Retinal pigment epithelial cell (primary cell): ENCODE results near the gene CFAP69.

ENCODE experiments used
- DNase-seq: peaks from one replicate; pipeline ENCODE4 v3.0.0-alpha.2; 2010; ENCODE audit warnings: low read depth
- H3K4me3 ChIP-seq: 2 replicates; pipeline ENCODE4 v1.5.1; 2011; ENCODE audit warnings: mild to moderate bottlenecking, low read length, control low read depth, moderate library complexity
- TF ChIP-seq, protein P1 (sequence below): conservative IDR thresholded peaks from 2 replicates; pipeline ENCODE4 v1.5.1; 2011; ENCODE audit warnings: low read depth, low read length, control low read depth, inconsistent platforms

CFAP69 gene

DNA sequence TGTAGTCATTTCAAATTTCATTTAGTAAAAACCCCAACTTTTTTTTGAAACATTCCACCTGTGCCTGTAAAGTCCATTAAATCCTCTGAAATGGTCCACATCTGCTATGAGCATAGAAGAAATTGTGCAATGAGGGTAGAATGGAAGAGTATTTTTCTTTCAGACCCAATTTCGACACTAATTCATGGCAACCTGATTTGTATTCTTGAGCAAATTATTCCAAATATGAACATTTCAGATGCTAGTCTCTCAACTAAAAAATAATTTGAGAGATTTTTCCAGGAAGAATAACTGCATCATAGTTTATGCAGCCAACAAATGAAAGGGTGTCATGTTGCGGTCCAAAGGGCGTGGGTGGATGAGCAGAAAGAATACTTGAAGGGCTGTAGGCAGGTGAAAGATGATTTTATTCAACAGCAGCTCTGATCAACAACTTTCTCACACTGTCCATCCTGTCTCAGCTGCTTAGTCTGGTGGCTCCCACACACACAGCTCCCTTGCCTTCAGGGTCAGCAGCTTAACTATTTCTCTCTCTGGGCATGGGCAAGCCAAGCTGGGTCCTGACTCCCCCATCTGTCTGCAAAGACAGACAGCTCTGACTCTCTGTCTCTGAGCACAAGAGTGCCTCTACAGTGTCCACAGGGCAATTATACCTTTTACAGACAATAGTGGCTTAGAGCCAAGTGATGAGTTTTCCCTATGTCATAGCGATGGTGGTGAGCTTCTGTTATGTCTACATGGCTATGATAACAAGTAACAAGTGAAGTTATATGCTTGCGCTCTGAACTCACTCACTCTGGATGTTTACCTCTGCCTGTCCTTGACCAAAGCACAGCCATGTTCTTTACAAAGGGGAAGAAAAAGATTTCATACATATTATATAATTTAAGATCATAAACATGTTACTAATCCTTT is 21.9 kb upstream of the CFAP69 start:
- no peak for DNase-seq
- no peak overlapping the region for H3K4me3 ChIP-seq
- TF ChIP-seq, protein P1, sequence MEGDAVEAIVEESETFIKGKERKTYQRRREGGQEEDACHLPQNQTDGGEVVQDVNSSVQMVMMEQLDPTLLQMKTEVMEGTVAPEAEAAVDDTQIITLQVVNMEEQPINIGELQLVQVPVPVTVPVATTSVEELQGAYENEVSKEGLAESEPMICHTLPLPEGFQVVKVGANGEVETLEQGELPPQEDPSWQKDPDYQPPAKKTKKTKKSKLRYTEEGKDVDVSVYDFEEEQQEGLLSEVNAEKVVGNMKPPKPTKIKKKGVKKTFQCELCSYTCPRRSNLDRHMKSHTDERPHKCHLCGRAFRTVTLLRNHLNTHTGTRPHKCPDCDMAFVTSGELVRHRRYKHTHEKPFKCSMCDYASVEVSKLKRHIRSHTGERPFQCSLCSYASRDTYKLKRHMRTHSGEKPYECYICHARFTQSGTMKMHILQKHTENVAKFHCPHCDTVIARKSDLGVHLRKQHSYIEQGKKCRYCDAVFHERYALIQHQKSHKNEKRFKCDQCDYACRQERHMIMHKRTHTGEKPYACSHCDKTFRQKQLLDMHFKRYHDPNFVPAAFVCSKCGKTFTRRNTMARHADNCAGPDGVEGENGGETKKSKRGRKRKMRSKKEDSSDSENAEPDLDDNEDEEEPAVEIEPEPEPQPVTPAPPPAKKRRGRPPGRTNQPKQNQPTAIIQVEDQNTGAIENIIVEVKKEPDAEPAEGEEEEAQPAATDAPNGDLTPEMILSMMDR, result no peak

DNA sequence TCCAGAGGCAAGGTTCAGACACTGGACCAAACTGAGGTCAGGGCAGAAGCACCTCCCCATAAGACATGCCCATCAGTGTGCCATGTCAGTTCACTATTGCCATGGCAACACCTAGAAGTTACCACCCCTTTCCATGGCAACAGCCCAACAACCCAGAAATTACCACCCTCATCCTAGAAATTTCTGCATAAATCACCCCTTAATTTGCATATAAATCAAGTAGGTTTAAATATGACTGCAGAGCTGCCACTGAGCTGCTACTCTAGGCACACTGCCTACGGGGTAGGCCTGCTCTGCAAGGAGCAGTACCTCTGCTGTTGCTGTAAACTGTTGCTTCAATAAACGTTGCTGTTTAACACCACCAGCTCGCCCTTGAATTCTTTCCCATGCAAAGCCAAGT is 20.8 kb upstream of the CFAP69 start:
- H3K4me3 ChIP-seq, result no peak overlapping the region
- DNase-seq, result no peak
- TF ChIP-seq, protein P1, result no peak

DNA sequence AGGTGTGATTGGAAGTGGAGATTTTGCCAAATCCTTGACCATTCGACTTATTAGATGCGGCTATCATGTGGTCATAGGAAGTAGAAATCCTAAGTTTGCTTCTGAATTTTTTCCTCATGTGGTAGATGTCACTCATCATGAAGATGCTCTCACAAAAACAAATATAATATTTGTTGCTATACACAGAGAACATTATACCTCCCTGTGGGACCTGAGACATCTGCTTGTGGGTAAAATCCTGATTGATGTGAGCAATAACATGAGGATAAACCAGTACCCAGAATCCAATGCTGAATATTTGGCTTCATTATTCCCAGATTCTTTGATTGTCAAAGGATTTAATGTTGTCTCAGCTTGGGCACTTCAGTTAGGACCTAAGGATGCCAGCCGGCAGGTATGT is 19.8 kb upstream of the CFAP69 start:
- DNase-seq, result no peak
- TF ChIP-seq, protein P1, result no peak
- H3K4me3 ChIP-seq, result no peak overlapping the region

DNA sequence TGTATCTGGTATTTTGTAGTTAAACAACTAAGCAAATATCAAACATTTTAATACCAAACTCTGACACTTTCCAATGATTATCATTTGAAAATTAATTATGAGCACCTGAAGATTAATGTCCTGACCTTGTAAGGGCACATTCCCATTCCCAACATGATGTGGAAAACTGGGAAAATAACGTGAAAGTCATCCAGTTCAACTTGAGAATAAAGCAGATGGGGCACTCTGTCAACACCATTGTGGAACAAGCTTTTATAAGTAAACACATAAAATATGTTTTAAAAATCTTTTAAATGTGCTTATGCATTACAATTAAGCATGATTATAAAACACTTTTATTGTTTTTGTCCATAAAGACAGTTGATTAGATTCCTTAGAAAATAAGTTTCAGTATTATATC is 19.4 kb upstream of the CFAP69 start:
- TF ChIP-seq, protein P1, result no peak
- DNase-seq, result no peak
- H3K4me3 ChIP-seq, result no peak overlapping the region

DNA sequence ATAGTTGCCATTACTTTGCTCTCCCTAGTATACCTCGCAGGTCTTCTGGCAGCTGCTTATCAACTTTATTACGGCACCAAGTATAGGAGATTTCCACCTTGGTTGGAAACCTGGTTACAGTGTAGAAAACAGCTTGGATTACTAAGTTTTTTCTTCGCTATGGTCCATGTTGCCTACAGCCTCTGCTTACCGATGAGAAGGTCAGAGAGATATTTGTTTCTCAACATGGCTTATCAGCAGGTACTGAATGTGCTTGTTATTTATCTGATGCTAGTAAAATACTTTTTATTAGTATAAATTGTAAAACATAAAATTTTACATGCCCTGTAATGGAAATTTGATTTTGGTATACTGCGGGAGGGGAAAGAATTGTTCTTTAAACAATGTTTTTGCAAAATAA is 17.7 kb upstream of the CFAP69 start:
- no peak overlapping the region for H3K4me3 ChIP-seq
- TF ChIP-seq, protein P1, result no peak
- no peak for DNase-seq

DNA sequence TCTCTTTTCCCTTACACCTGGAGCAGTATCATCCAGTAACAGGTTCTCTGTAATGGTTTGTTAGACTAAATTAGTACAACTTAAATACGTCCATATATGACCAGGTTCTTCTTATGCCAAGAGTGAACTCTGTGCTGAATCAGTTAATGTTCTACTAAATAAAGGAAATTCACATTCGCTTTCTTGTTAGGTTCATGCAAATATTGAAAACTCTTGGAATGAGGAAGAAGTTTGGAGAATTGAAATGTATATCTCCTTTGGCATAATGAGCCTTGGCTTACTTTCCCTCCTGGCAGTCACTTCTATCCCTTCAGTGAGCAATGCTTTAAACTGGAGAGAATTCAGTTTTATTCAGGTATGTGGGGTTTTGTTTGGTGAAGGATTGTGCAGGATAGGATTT is 15.3 kb upstream of the CFAP69 start:
- TF ChIP-seq, protein P1, result no peak

DNA sequence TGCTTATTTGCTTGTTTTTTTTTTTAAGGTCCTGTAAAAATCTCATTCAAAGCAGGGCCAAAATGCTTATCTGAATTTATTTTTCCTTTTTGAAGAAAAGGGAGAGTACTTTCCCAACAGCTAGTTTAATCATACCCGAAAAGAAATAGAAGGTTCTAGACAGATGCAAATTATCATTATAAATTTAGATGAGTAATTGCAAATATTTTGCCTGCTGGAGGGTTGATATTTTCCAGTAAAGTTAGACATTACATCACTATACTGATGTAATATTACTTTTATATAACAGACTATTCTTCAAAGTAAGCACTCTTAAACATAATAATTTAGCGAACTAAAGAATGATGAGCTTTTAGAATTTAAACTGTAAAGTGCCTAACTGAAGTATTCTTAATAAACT is 14.1 kb upstream of the CFAP69 start:
- H3K4me3 ChIP-seq, result no peak overlapping the region
- TF ChIP-seq, protein P1, result no peak
- no peak for DNase-seq

More for the DNA sequence above, 15.3 kb upstream of the CFAP69 start:
- no peak for DNase-seq
- H3K4me3 ChIP-seq, result no peak overlapping the region
